ENCODE results near the gene HSDL2. TPM values are rescaled to one million over a fixed set of nuclear protein-coding genes. Genes with fewer than 3 reads are reported as not detected.

The HSDL2 gene
- total RNA-seq, 1 experiment from 2014 or later, result 24.4 TPM

DNA sequence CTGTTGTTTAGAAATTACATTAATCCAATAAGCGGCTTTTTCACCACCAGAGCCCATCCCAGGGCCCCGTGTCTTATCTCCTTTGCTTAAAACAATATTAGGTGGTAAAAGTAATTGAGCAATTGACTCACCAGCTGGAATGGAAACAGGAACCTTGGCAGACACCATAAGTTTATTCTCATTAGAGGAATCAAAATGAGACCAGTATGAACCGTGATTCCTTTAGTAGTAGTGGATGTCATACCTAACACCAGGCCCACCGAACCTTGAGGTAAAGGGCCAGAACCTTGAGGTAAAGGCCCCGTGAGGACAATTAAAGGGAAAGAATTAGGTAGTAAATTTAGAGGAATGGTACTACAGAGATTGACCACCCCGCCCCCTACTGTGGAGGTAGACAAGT is 16.5 kb downstream of the HSDL2 start:
- Mint-ChIP-seq H3K4me3 (ENCODE audit: low read depth, unreplicated experiment) (no peak overlapping the region), H3K9me3 (ENCODE audit: low read depth, unreplicated experiment) (peaks cover 5% of the 10 kb centered on the region), H3K36me3 (ENCODE audit: insufficient read depth, unreplicated experiment) (peaks cover 7% of the 10 kb centered on the region), H3K27ac (ENCODE audit: unreplicated experiment) (no peak overlapping the region), H3K4me1 (ENCODE audit: low read depth, unreplicated experiment) (no peaks in the 10 kb centered on the region), H3K27me3 (ENCODE audit: unreplicated experiment) (no peaks in the 10 kb centered on the region)
- CTCF ChIA-PET, result no interaction called here
- BruUV-seq (replicated peaks), result no TSS peak
- no peak for TF ChIP-seq CTCF (IDR thresholded peaks at IDR 0.05; ENCODE audit: unreplicated experiment)
- no peak for DNase-seq
- intact Hi-C loops (cut with micrococcal nuclease; ENCODE audit: unreplicated experiment), result no loop called here

DNA sequence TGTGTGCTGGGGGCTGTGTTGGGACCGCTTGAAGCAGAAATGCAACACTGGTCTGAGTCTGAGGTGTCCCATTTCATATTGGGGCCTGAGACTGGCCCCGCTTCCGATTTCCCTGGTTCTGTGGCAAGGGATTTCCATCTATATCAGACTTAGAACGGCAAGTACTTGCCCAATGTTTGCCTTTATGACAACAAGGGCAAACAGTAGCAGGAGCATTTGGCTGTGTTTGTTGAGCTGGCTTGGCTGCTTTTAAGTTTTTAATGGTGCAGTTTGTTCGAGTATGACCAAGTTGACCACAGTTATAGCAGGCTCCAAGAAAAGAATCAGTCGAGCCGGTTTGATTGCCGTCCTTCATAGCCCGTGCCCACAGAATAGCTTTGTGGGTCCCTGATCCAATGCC is 17.0 kb downstream of the HSDL2 start:
- peaks cover 5% of the 10 kb centered on the region for H3K9me3 Mint-ChIP-seq (ENCODE audit: low read depth, unreplicated experiment)
- no peak for DNase-seq
- CTCF ChIA-PET, result no interaction called here
- H3K27ac Mint-ChIP-seq (ENCODE audit: unreplicated experiment), result no peak overlapping the region
- H3K4me3 Mint-ChIP-seq (ENCODE audit: low read depth, unreplicated experiment), result no peak overlapping the region
- intact Hi-C loops (cut with micrococcal nuclease; ENCODE audit: unreplicated experiment), result no loop called here
- peaks cover 7% of the 10 kb centered on the region for H3K36me3 Mint-ChIP-seq (ENCODE audit: insufficient read depth, unreplicated experiment)
- no peak for TF ChIP-seq CTCF (IDR thresholded peaks at IDR 0.05; ENCODE audit: unreplicated experiment)
- no peaks in the 10 kb centered on the region for H3K4me1 Mint-ChIP-seq (ENCODE audit: low read depth, unreplicated experiment)
- H3K27me3 Mint-ChIP-seq (ENCODE audit: unreplicated experiment), result no peaks in the 10 kb centered on the region
- no TSS peak for BruUV-seq (replicated peaks)

DNA sequence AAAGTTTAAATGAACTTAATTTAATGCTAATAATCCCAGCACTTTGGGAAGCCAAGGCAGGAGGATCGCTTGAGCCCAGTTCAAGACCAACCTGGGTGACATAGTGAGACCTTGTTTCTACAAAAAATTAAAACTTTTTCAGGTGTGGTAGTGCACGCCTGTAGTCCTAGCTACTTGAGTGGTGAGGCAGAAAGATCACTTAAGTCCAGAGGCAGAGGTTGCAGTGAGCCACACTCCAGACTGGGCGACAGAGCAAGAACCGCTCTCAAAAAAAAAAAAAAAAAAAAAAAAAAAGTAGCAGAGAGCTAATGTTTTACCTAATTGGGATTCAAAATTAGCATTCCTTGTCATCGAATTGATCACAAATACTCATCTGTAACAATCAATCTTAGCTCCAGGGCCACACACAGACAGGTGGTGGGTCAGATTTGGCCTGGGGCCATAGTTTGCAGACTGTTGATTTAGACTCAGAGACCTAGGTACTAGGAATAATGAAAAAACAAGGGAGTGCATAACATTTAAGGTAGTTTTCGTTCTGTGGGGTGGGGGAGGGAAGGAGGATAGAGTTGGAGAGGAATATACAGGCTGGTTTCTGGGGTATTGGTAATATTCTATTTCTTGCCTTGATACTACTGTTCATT is 21.4 kb downstream of the HSDL2 start:
- Mint-ChIP-seq H3K4me3 (ENCODE audit: low read depth, unreplicated experiment) (no peak overlapping the region), H3K36me3 (ENCODE audit: insufficient read depth, unreplicated experiment) (peaks cover 5% of the 10 kb centered on the region), H3K9me3 (ENCODE audit: low read depth, unreplicated experiment) (peaks cover 5% of the 10 kb centered on the region), H3K27ac (ENCODE audit: unreplicated experiment) (no peak overlapping the region), H3K27me3 (ENCODE audit: unreplicated experiment) (no peaks in the 10 kb centered on the region), H3K4me1 (ENCODE audit: low read depth, unreplicated experiment) (no peaks in the 10 kb centered on the region)
- intact Hi-C loops (cut with micrococcal nuclease; ENCODE audit: unreplicated experiment), result no loop called here
- no peak for DNase-seq
- no peak for TF ChIP-seq CTCF (IDR thresholded peaks at IDR 0.05; ENCODE audit: unreplicated experiment)
- no TSS peak for BruUV-seq (replicated peaks)
- CTCF ChIA-PET, result no interaction called here

GRCh38 chr9:112403614-112404201 is 23.8 kb downstream of the HSDL2 start:
- Mint-ChIP-seq H3K4me1 (ENCODE audit: low read depth, unreplicated experiment) (no peaks in the 10 kb centered on the region), H3K27ac (ENCODE audit: unreplicated experiment) (no peak overlapping the region), H3K4me3 (ENCODE audit: low read depth, unreplicated experiment) (no peak overlapping the region), H3K36me3 (ENCODE audit: insufficient read depth, unreplicated experiment) (peaks cover 5% of the 10 kb centered on the region), H3K27me3 (ENCODE audit: unreplicated experiment) (no peaks in the 10 kb centered on the region), H3K9me3 (ENCODE audit: low read depth, unreplicated experiment) (no peaks in the 10 kb centered on the region)
- no peak for DNase-seq
- CTCF ChIA-PET, result no interaction called here
- no peak for TF ChIP-seq CTCF (IDR thresholded peaks at IDR 0.05; ENCODE audit: unreplicated experiment)
- BruUV-seq (replicated peaks), result no TSS peak
- intact Hi-C loops (cut with micrococcal nuclease; ENCODE audit: unreplicated experiment), result no loop called here
